K562 (cell line): Measurements from ENCODE around the gene DIP2A. TPM values are rescaled to one million over a fixed set of nuclear protein-coding genes. Genes with fewer than 3 reads are reported as not detected.
"Not testable (repeated sequence)": the region's sequence is repeated elsewhere in the genome, so short reads cannot be mapped to it uniquely, and the experiment has no call there.

Experiments used
- ATAC-seq: fragments of 200-7000 bp; cut with Tn5 transposase; 3 replicates; pipeline ENCODE4 v1.9.1; 2020; ENCODE audit warnings: moderate library complexity
- BruUV-seq: library from RNA; stranded (reverse); fragments of 400-500 nt; replicated peaks from 2 replicates; lab custom pipeline; 2021; lab: Mats Ljungman, UMichigan
- CTCF ChIA-PET: fragments of 300-600 bp; formaldehyde crosslinking; extraction: SDS; loops from one replicate; lab custom pipeline; 2021; ENCODE audit warnings: low intra/inter-chr PET ratio; lab: Yijun Ruan, JAX
- POLR2A ChIA-PET: fragments of 300-600, 350-650 bp; sonication (Branson Sonifier 250); formaldehyde crosslinking; extraction: SDS; loops from one replicate; lab custom pipeline; 2021; ENCODE audit warnings: antibody characterized with exemption, inconsistent platforms; lab: Yijun Ruan, JAX
- DNase-seq, 4 experiments: peaks; one replicate each; pipeline versions ENCODE4 v3.0.0 to v3.0.0-alpha.2; 2011 to 2018; ENCODE audit warnings: low spot score in 3 of 4, mixed read lengths in 3 of 4; ENCODE audit errors: extremely low read depth in 1 of 4
- FAIRE-seq: peaks from 2 replicates; lab custom pipeline; 2011; peaks lifted over from hg19 to GRCh38; lab: Jason Lieb, UNC
- H2AFZ ChIP-seq: 2 replicates; pipeline ENCODE4 v1.6.0; 2011; ENCODE audit warnings: low read depth, low read length, control low read depth, inconsistent platforms
- H3K27ac ChIP-seq: fragments of 200-600 bp; 3 replicates; pipeline ENCODE4 v1.8.0; 2011; ENCODE audit warnings: low read depth, mild to moderate bottlenecking, control low read depth, inconsistent platforms, low read length, moderate library complexity, mixed read lengths; ENCODE audit errors: extremely low read depth
- H3K27me3 ChIP-seq, 2 experiments: fragments of 300-600 bp in 1 of 2; 2 replicates in 1 of 2; 3 replicates in 1 of 2; pipeline versions ENCODE4 v1.6.0 to v1.8.0; 2011; ENCODE audit warnings: inconsistent platforms in 2 of 2, low read length in 2 of 2, mild to moderate bottlenecking in 1 of 2, mixed read lengths in 1 of 2, moderate library complexity in 1 of 2; ENCODE audit not compliant: control insufficient read depth in 2 of 2, insufficient read depth in 2 of 2
- H3K36me3 ChIP-seq: fragments of 300-600 bp; 3 replicates; pipeline ENCODE4 v1.8.0; 2011; ENCODE audit warnings: mild to moderate bottlenecking, low read length, inconsistent platforms; ENCODE audit not compliant: control insufficient read depth, insufficient read depth
- H3K4me1 ChIP-seq, 2 experiments: fragments of 200-600 bp in 1 of 2; replicated peaks in 1 of 2; 2 replicates in 1 of 2; 3 replicates in 1 of 2; pipeline versions ENCODE4 v1.5.1 to v1.8.0; 2011; ENCODE audit warnings: inconsistent platforms in 2 of 2, low read length in 2 of 2, mild to moderate bottlenecking in 1 of 2, mixed read lengths in 1 of 2, moderate library complexity in 1 of 2; ENCODE audit not compliant: control insufficient read depth in 2 of 2, insufficient read depth in 2 of 2
- H3K4me2 ChIP-seq: 2 replicates; pipeline ENCODE4 v1.6.1; 2011; ENCODE audit warnings: low read length, control low read depth, inconsistent platforms, mixed read lengths; ENCODE audit not compliant: insufficient read depth
- H3K4me3 ChIP-seq: fragments of 200-600 bp; sonication (generic), shearing (Covaris generic); 2 replicates; pipeline ENCODE4 v1.5.1; 2016; ENCODE audit warnings: control low read depth, inconsistent platforms
- H3K79me2 ChIP-seq: fragments of 200-600 bp; 3 replicates; pipeline ENCODE4 v1.8.0; 2011; ENCODE audit warnings: low read length, inconsistent platforms; ENCODE audit not compliant: control insufficient read depth, insufficient read depth
- H3K9ac ChIP-seq, 2 experiments: 2 replicates each; pipeline versions ENCODE4 v1.6.0 to v1.6.1; 2011; ENCODE audit warnings: low read depth in 2 of 2, low read length in 2 of 2, control low read depth in 1 of 2, inconsistent platforms in 1 of 2, mild to moderate bottlenecking in 1 of 2, mixed read lengths in 1 of 2; ENCODE audit not compliant: insufficient read depth in 1 of 2
- H3K9me1 ChIP-seq: one replicate; pipeline ENCODE4 v1.6.0; 2011; ENCODE audit warnings: inconsistent platforms, mild to moderate bottlenecking, low read length, moderate library complexity; ENCODE audit not compliant: control insufficient read depth, insufficient read depth
- H3K9me3 ChIP-seq: replicated peaks from 2 replicates; pipeline ENCODE4 v1.5.1; 2011; ENCODE audit warnings: low read depth, low read length, inconsistent platforms; ENCODE audit not compliant: control insufficient read depth, insufficient read depth
- H4K20me1 ChIP-seq: replicated peaks from 2 replicates; pipeline ENCODE4 v1.6.1; 2011; ENCODE audit warnings: low read length, inconsistent platforms, mixed read lengths; ENCODE audit not compliant: control insufficient read depth, insufficient read depth
- GTF2E2 ChIP-seq: fragments of 200-800 bp; sonication (Bioruptor generic); IDR thresholded peaks from 2 replicates; pipeline ENCODE4 v1.6.1; 2016; ENCODE audit warnings: missing genetic modification characterization, missing compliant biosample characterization
- WGBS: fragments of 100-300 bp; shearing (Covaris generic); methylation state at CpG from one replicate; pipeline ENCODE4 v1.1.6; 2016; ENCODE audit warnings: low coverage, mixed read lengths; ENCODE audit not compliant: insufficient coverage; ENCODE audit errors: missing lambda C conversion rate; 5-methylcytosine and 5-hydroxymethylcytosine counted together
- in situ Hi-C: fragments of 300-500 bp; cut with MboI; formaldehyde crosslinking; loops from 4 replicates; pipeline ENCODE4 v1.15.0; 2018; ENCODE audit warnings: inconsistent platforms, mixed read lengths
- intact Hi-C: fragments of 100-400 bp; cut with micrococcal nuclease; formaldehyde crosslinking; loops from 2 replicates; pipeline ENCODE4 v1.14.2; 2022
- polyA plus RNA-seq, 8 experiments: library from polyadenylated mRNA; depleted of rRNA in 4 of 8; stranded (reverse) in 5 of 8; unstranded in 3 of 8; fragments of >200 nt; fragmentation: Nextera tagmentation in 2 of 8; fragmentation: Illumina TruSeq in 1 of 8; extraction: Ambion mirVana in 2 of 8; extraction: Trizol in 1 of 8; gene quantifications; 2 replicates each; pipeline versions ENCODE4 v1.2.1 to v1.2.3, GENCODE V29; 2011 to 2014; ENCODE audit warnings: inconsistent platforms in 1 of 8, missing spikeins in 1 of 8
- total RNA-seq, 7 experiments: library from RNA; depleted of rRNA in 6 of 7; stranded (reverse); fragments of >200 nt in 6 of 7; fragmentation: Illumina TruSeq in 2 of 7; extraction: Trizol in 2 of 7; gene quantifications; 2 replicates each; pipeline versions ENCODE4 v1.2.1 to v1.2.3, GENCODE V29; 2011 to 2021; ENCODE audit warnings: low replicate concordance in 1 of 7

The DIP2A gene
- total and polyA plus RNA-seq, 9 of the 15 experiments (the other 6 are each of a cell fraction or from before 2014, with no cell fraction given), result 4.3 to 34.5 (median 20.3) TPM

DNA sequence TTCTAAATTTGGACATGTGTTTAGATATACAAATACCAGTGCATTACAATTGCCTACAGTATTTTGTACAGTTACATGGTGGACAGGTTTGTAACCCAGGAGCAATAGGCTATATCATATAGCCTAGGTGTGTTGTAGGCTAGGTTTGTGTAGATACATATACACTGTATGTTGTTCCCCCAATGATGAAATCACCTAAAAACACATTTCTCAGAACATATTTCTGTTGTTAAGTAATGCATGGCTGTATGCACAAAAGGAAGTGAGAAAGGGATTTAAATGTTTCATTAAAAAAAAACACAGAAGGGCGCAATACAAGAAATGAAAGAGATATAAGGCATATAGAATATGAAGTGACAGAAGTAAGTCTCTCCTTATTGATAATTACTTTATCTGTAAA, 114.2 kb downstream of the DIP2A start (continued):
- TF ChIP-seq GTF2E2 (tag), result no peak

DNA sequence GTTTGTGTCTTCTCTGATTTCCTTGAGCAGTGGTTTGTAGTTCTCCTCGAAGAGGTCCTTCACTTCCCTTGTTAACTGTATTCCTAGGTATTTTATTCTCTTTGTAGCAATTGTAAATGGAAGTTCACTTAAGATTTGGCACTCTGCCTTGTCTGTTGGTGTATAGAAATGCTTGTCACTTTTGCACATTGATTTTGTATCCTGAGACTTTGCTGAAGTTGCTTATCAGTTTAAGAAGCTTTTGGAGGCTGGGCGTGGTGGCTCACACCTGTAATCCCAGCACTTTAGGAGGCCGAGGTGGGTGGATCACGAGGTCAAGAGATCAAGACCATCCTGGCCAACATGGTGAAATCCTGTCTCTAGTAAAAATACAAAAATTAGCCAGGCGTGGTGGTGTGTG, 119.1 kb downstream of the DIP2A start:
- intact Hi-C loops, H3K79me2 ChIP-seq, H3K9me3 ChIP-seq, DNase-seq, H4K20me1 ChIP-seq, H3K9ac ChIP-seq, BruUV-seq, ATAC-seq, H2AFZ ChIP-seq, H3K4me2 ChIP-seq, FAIRE-seq, CTCF ChIA-PET, POLR2A ChIA-PET, H3K4me1 ChIP-seq, in situ Hi-C loops, H3K9me1 ChIP-seq, H3K27me3 ChIP-seq, H3K4me3 ChIP-seq, H3K27ac ChIP-seq, H3K36me3 ChIP-seq: not testable (repeated sequence)
- WGBS, result 7% methylated on average over 5 of the region's 5 CpGs

DNA sequence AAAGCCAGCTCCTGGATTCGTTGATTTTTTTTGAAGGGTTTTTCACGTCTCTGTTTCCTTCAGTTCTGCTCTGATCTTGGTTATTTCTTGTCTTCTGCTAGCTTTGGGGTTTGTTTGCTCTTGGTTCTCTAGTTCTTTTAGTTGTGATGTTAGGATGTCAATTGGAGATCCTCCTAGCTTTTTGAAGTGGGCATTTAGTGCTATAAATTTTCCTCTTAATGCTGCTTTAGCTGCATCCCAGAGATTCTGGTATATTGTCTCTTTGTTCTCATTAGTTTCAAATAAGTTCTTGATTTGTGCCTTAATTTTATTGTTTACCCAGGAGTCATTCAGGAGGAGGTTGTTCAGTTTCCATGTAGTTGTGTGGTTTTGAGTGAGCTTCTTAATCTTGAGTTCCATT, 120.7 kb downstream of the DIP2A start:
- H4K20me1 ChIP-seq, H3K4me1 ChIP-seq, H3K27me3 ChIP-seq, ATAC-seq, H3K9me3 ChIP-seq, DNase-seq, H3K9me1 ChIP-seq, BruUV-seq, CTCF ChIA-PET, H3K4me3 ChIP-seq, H3K9ac ChIP-seq, FAIRE-seq, intact Hi-C loops, H3K79me2 ChIP-seq, H3K27ac ChIP-seq, H3K36me3 ChIP-seq, H2AFZ ChIP-seq, in situ Hi-C loops, H3K4me2 ChIP-seq: not testable (repeated sequence)
- 3% methylated on average over 2 of the region's 2 CpGs for WGBS
- POLR2A ChIA-PET, result interaction anchor here (1.1 to 1.5 kb wide), 4 partner anchors 10 to 29 kb away, joined by 3 to 6 read pairs (median 3); no protein-coding TSS in a partner anchor
